GM03348 (cell line): ENCODE data around the gene SLC14A1.

Experiments used
- DNase-seq: peaks from one replicate; pipeline ENCODE4 v3.0.0; 2012; ENCODE audit warnings: low spot score

SLC14A1 gene

GRCh38 chr18:45722899-45723298 is 1.1 kb upstream of the SLC14A1 start:
- DNase-seq = peak; percentile 64

GRCh38 chr18:45724601-45725000 is 620 bp downstream of the SLC14A1 start:
- no peak for DNase-seq

GRCh38 chr18:45725336-45725735 is 1.4 kb downstream of the SLC14A1 start:
- no peak for DNase-seq

- DNase-seq = no peak
These were observed 2.6 kb downstream of the SLC14A1 start for GRCh38 chr18:45726603-45727002.

GRCh38 chr18:45727068-45727467 is 3.1 kb downstream of the SLC14A1 start:
- DNase-seq = no peak

GRCh38 chr18:45728336-45729010 is 4.5 kb downstream of the SLC14A1 start:
- DNase-seq = peak; percentile 73

GRCh38 chr18:45730832-45731575 is 7.0 kb downstream of the SLC14A1 start:
- peak; percentile 15 for DNase-seq

GRCh38 chr18:45731716-45732115 is 7.7 kb downstream of the SLC14A1 start:
- DNase-seq = no peak

GRCh38 chr18:45733535-45733934 is 9.6 kb downstream of the SLC14A1 start:
- DNase-seq = no peak

GRCh38 chr18:45734505-45734904 is 10.5 kb downstream of the SLC14A1 start:
- no peak for DNase-seq

- DNase-seq = no peak
These were observed 11.0 kb downstream of the SLC14A1 start for GRCh38 chr18:45734944-45735343.

GRCh38 chr18:45738660-45739059 is 14.7 kb downstream of the SLC14A1 start:
- DNase-seq = no peak

- no peak for DNase-seq
These were observed 15.3 kb downstream of the SLC14A1 start for GRCh38 chr18:45739268-45739667.

GRCh38 chr18:45739848-45740247 is 15.9 kb downstream of the SLC14A1 start:
- DNase-seq = no peak

GRCh38 chr18:45741056-45741455 is 17.1 kb downstream of the SLC14A1 start:
- DNase-seq = no peak

GRCh38 chr18:45745817-45746461 is 22.0 kb downstream of the SLC14A1 start:
- DNase-seq = no peak

GRCh38 chr18:45748501-45748900 is 24.5 kb downstream of the SLC14A1 start:
- no peak for DNase-seq

GRCh38 chr18:45749918-45750689 is 26.1 kb downstream of the SLC14A1 start:
- no peak for DNase-seq

- no peak for DNase-seq
These were observed 27.8 kb downstream of the SLC14A1 start for GRCh38 chr18:45751766-45752165.

- DNase-seq = no peak
These were observed 28.7 kb downstream of the SLC14A1 start for GRCh38 chr18:45752681-45753080.

GRCh38 chr18:45753286-45753685 is 29.3 kb downstream of the SLC14A1 start:
- peak; percentile 30 for DNase-seq

- DNase-seq = no peak
These were observed 32.0 kb downstream of the SLC14A1 start for GRCh38 chr18:45755934-45756333.
